BLaER1 (cell line): Measurements from ENCODE around the gene ZFPM1.

Experiments
- H3K27ac ChIP-seq: shearing (Covaris generic); formaldehyde crosslinking; 2 replicates; pipeline ENCODE4 v1.8.1; 2022
- H3K27me3 ChIP-seq: shearing (Covaris generic); formaldehyde crosslinking; 2 replicates; pipeline ENCODE4 v1.8.1; 2022
- H3K36me3 ChIP-seq: shearing (Covaris generic); formaldehyde crosslinking; 2 replicates; pipeline ENCODE4 v1.8.1; 2022
- H3K4me1 ChIP-seq: shearing (Covaris generic); formaldehyde crosslinking; 2 replicates; pipeline ENCODE4 v1.8.1; 2022
- H3K4me2 ChIP-seq: shearing (Covaris generic); formaldehyde crosslinking; 2 replicates; pipeline ENCODE4 v1.8.1; 2022
- H3K4me3 ChIP-seq: shearing (Covaris generic); formaldehyde crosslinking; 2 replicates; pipeline ENCODE4 v1.8.1; 2022
- H3K9ac ChIP-seq: shearing (Covaris generic); formaldehyde crosslinking; 2 replicates; pipeline ENCODE4 v1.8.1; 2022
- H3K9me3 ChIP-seq: shearing (Covaris generic); formaldehyde crosslinking; 2 replicates; pipeline ENCODE4 v1.8.1; 2022
- H4K20me1 ChIP-seq: shearing (Covaris generic); formaldehyde crosslinking; 2 replicates; pipeline ENCODE4 v1.8.1; 2022
- Cebpa-rat ChIP-seq: shearing (Covaris generic); IDR thresholded peaks from 2 replicates; pipeline ENCODE4 v1.8.1; 2022

Gene ZFPM1

GRCh38 chr16:88456356-88457292, 3.5 kb downstream of the ZFPM1 start:
- Histone ChIP-seq H3K9me3 (no peaks in the 10 kb centered on the region), H3K9ac (peak overlapping the region; percentile 88), H4K20me1 (peaks cover 72% of the 10 kb centered on the region), H3K4me2 (peak overlapping the region; percentile 97), H3K36me3 (no peaks in the 10 kb centered on the region; the same call in 1 of the 2 replicates), H3K4me1 (peaks cover 73% of the 10 kb centered on the region), H3K27ac (peak overlapping the region; percentile 89), H3K4me3 (peak overlapping the region; percentile 87), H3K27me3 (peaks cover 11% of the 10 kb centered on the region; the same call in 1 of the 2 replicates)
- no peak for TF ChIP-seq Cebpa-rat

GRCh38 chr16:88458039-88458772, 5.1 kb downstream of the ZFPM1 start:
- Histone ChIP-seq H4K20me1 (peaks cover 88% of the 10 kb centered on the region), H3K27ac (peak overlapping the region; percentile 59), H3K27me3 (peaks cover 11% of the 10 kb centered on the region; the same call in 1 of the 2 replicates), H3K4me1 (peaks cover 79% of the 10 kb centered on the region), H3K9ac (no peak overlapping the region), H3K9me3 (no peaks in the 10 kb centered on the region), H3K4me3 (no peak overlapping the region), H3K4me2 (peak overlapping the region; percentile 97), H3K36me3 (no peaks in the 10 kb centered on the region; the same call in 1 of the 2 replicates)
- TF ChIP-seq Cebpa-rat, result no peak

GRCh38 chr16:88458773-88459235, 5.7 kb downstream of the ZFPM1 start:
- peaks cover 85% of the 10 kb centered on the region for H3K4me1 ChIP-seq
- peaks cover 10% of the 10 kb centered on the region; the same call in 1 of the 2 replicates for H3K27me3 ChIP-seq
- H3K4me2 ChIP-seq, result peak overlapping the region; percentile 97
- no peak overlapping the region for H3K4me3 ChIP-seq
- H4K20me1 ChIP-seq, result peaks cover 91% of the 10 kb centered on the region
- H3K9ac ChIP-seq, result peak overlapping the region; percentile 48; the same call in 1 of the 2 replicates
- TF ChIP-seq Cebpa-rat, result no peak
- no peaks in the 10 kb centered on the region; the same call in 1 of the 2 replicates for H3K36me3 ChIP-seq
- no peaks in the 10 kb centered on the region for H3K9me3 ChIP-seq
- peak overlapping the region; percentile 59 for H3K27ac ChIP-seq

DNA sequence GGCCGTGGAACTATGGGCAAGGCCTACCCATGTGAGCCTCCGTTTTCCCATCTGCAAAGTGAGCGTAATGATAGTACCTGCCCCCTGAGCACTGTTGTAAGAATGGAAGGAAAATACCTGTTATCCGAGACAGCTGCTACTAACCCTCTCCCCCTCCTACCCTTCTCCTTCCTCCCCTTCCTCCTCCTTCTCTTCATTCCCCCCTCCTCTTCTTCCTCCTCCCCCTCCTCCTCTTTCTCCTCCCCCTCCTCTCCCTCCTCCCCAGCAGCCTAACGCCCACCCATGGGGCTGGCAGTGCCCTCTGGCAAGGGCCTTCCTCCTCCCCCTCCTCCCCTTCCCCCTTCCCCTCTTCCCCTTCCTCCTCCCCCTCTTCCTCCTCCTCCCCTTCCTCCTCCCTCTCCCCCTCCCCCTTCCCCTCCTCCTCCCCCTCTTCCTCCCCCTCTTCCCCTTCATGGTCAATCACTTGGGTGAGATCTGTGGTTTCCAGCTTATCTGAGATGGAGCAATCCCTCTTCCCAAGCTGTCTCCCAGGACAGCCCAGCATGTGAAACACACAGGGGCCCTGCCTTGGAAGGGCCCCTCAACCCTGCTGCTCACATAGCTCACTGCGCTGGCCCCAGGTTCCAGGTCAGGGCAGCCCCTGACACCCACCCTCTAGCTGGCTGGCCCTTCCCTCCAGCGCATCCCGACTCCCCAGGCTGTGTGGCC, 6.4 kb downstream of the ZFPM1 start:
- H4K20me1 ChIP-seq, result peaks cover 91% of the 10 kb centered on the region
- H3K4me1 ChIP-seq, result peaks cover 87% of the 10 kb centered on the region

GRCh38 chr16:88460496-88461330, 7.6 kb downstream of the ZFPM1 start:
- H3K4me2 ChIP-seq, result peak overlapping the region; percentile 78
- peak overlapping the region; percentile 71 for H3K27ac ChIP-seq
- peaks cover 91% of the 10 kb centered on the region for H4K20me1 ChIP-seq
- H3K9me3 ChIP-seq, result no peaks in the 10 kb centered on the region
- H3K4me3 ChIP-seq, result no peak overlapping the region
- 0 out of 2 replicates have a peak overlapping the region, but pooled peaks have one; percentile 41 for H3K9ac ChIP-seq
- TF ChIP-seq Cebpa-rat, result no peak
- H3K4me1 ChIP-seq, result peaks cover 94% of the 10 kb centered on the region
- no peaks in the 10 kb centered on the region; the same call in 1 of the 2 replicates for H3K36me3 ChIP-seq
- H3K27me3 ChIP-seq, result no peaks in the 10 kb centered on the region

More for the DNA sequence above, 6.4 kb downstream of the ZFPM1 start:
- Histone ChIP-seq H3K4me3 (no peak overlapping the region), H3K9me3 (no peaks in the 10 kb centered on the region), H3K4me2 (peak overlapping the region; percentile 97), H3K27ac (peak overlapping the region; percentile 71), H3K36me3 (no peaks in the 10 kb centered on the region; the same call in 1 of the 2 replicates), H3K9ac (peak overlapping the region; percentile 48; the same call in 1 of the 2 replicates), H3K27me3 (peaks cover 3% of the 10 kb centered on the region; the same call in 1 of the 2 replicates)
- no peak for TF ChIP-seq Cebpa-rat

GRCh38 chr16:88461331-88462269, 8.5 kb downstream of the ZFPM1 start:
- Histone ChIP-seq H3K9ac (peak overlapping the region; percentile 38; the same call in 1 of the 2 replicates), H3K9me3 (no peaks in the 10 kb centered on the region), H3K4me2 (peak overlapping the region; percentile 78), H3K36me3 (no peaks in the 10 kb centered on the region; the same call in 1 of the 2 replicates), H3K27ac (peak overlapping the region; percentile 59), H4K20me1 (peaks cover 91% of the 10 kb centered on the region), H3K4me3 (no peak overlapping the region), H3K4me1 (peaks cover 94% of the 10 kb centered on the region), H3K27me3 (no peaks in the 10 kb centered on the region)
- TF ChIP-seq Cebpa-rat, result no peak

- H4K20me1 ChIP-seq, result peaks cover 91% of the 10 kb centered on the region
- peaks cover 94% of the 10 kb centered on the region for H3K4me1 ChIP-seq
- H3K4me2 ChIP-seq, result peak overlapping the region; percentile 78
These were observed 9.3 kb downstream of the ZFPM1 start for GRCh38 chr16:88462396-88462795.

More at GRCh38 chr16:88462396-88462795, 9.3 kb downstream of the ZFPM1 start:
- TF ChIP-seq Cebpa-rat, result no peak
- Histone ChIP-seq H3K27me3 (no peaks in the 10 kb centered on the region), H3K27ac (peak overlapping the region; percentile 59), H3K9me3 (no peaks in the 10 kb centered on the region), H3K4me3 (no peak overlapping the region), H3K36me3 (no peaks in the 10 kb centered on the region; the same call in 1 of the 2 replicates), H3K9ac (peak overlapping the region; percentile 38; the same call in 1 of the 2 replicates)
